ENCODE data around the gene PGS1. TPM values are rescaled to one million over a fixed set of nuclear protein-coding genes. Genes with fewer than 3 reads are reported as not detected.

Gene PGS1
- total RNA-seq, 1 donor from 2014 or later: 45.2 TPM

GRCh38 chr17:78396441-78397337 lies 18.2 kb downstream of the PGS1 start:
- H3K9me3 ChIP-seq (ENCODE audit: low read depth): no peaks in the 10 kb centered on the region
- peaks cover 50% of the 10 kb centered on the region for H3K79me2 ChIP-seq (ENCODE audit: low read depth)
- H3K9ac ChIP-seq: no peak overlapping the region
- no peaks in the 10 kb centered on the region for H3K36me3 ChIP-seq
- H3K4me1 ChIP-seq: no peaks in the 10 kb centered on the region
- no peak for DNase-seq (ENCODE audit: low spot score)
- no peak overlapping the region for H3K27ac Mint-ChIP-seq
- H4K20me1 ChIP-seq (ENCODE audit: low read depth): peaks cover 37% of the 10 kb centered on the region
- H3K4me3 Mint-ChIP-seq: no peak overlapping the region
- no peaks in the 10 kb centered on the region for H3K9me3 Mint-ChIP-seq
- H3K36me3 Mint-ChIP-seq: peaks cover 36% of the 10 kb centered on the region
- no peak overlapping the region for H2AFZ ChIP-seq (replicated peaks)
- H3K4me2 ChIP-seq: no peak overlapping the region
- no peak overlapping the region for H3K4me3 ChIP-seq
- no peaks in the 10 kb centered on the region for H3F3A ChIP-seq (ENCODE audit: low read depth)
- peaks cover 2% of the 10 kb centered on the region for H3K27me3 Mint-ChIP-seq (ENCODE audit: insufficient read depth, low read depth)
- H3K27ac ChIP-seq: no peak overlapping the region
- TF ChIP-seq CTCF (IDR thresholded peaks at IDR 0.05) (no peak), EZH2 (IDR thresholded peaks at IDR 0.05) (no peak), EZH2phosphoT487 (IDR thresholded peaks at IDR 0.05) (no peak)
- H3K27me3 ChIP-seq: no peaks in the 10 kb centered on the region
- H3K4me1 Mint-ChIP-seq: no peaks in the 10 kb centered on the region

- Mint-ChIP-seq H3K4me3 (no peak overlapping the region), H3K27ac (no peak overlapping the region), H3K36me3 (peaks cover 39% of the 10 kb centered on the region), H3K4me1 (no peaks in the 10 kb centered on the region), H3K9me3 (no peaks in the 10 kb centered on the region), H3K27me3 (ENCODE audit: insufficient read depth, low read depth) (peaks cover 2% of the 10 kb centered on the region)
- H3K9me3 ChIP-seq (ENCODE audit: low read depth): no peaks in the 10 kb centered on the region
- no peaks in the 10 kb centered on the region for H3K27me3 ChIP-seq
- H3K4me1 ChIP-seq: no peaks in the 10 kb centered on the region
- no peak for DNase-seq (ENCODE audit: low spot score)
- H3K9ac ChIP-seq: no peak overlapping the region
- H2AFZ ChIP-seq (replicated peaks): no peak overlapping the region
- H4K20me1 ChIP-seq (ENCODE audit: low read depth): peaks cover 27% of the 10 kb centered on the region
- H3K36me3 ChIP-seq: no peaks in the 10 kb centered on the region
- H3K79me2 ChIP-seq (ENCODE audit: low read depth): peaks cover 39% of the 10 kb centered on the region
- no peak overlapping the region for H3K4me2 ChIP-seq
- no peak overlapping the region for H3K4me3 ChIP-seq
- H3K27ac ChIP-seq: no peak overlapping the region
- TF ChIP-seq EZH2phosphoT487 (IDR thresholded peaks at IDR 0.05): no peak
- TF ChIP-seq CTCF (IDR thresholded peaks at IDR 0.05): no peak
- TF ChIP-seq EZH2 (IDR thresholded peaks at IDR 0.05): no peak
- no peaks in the 10 kb centered on the region for H3F3A ChIP-seq (ENCODE audit: low read depth)
Measured at GRCh38 chr17:78397681-78398101, 19.2 kb downstream of the PGS1 start.

DNA sequence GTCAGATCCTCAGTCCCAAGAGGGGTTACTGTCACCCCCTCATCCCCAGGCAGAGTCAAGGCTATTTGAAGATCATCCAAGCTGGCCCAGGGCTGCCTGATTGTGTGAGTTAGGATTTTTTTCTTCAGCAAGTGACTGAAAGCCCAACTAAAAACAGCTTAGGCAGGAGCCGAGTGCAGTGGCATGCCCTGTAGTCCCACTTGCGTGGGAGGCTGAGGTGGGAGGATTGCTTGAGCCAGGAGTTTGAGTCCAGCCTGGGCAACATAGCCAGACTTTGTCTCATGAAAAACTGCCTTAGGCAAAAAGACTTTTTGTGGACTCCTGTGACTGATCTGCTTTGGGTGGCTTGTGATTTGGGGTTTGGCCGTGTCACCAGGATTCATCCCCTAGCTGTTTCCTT lies 19.9 kb downstream of the PGS1 start:
- DNase-seq (ENCODE audit: low spot score): no peak
- Histone ChIP-seq H4K20me1 (ENCODE audit: low read depth) (peaks cover 24% of the 10 kb centered on the region), H3K27ac (no peak overlapping the region), H3K79me2 (ENCODE audit: low read depth) (peaks cover 36% of the 10 kb centered on the region), H3F3A (ENCODE audit: low read depth) (no peaks in the 10 kb centered on the region), H2AFZ (replicated peaks) (no peak overlapping the region), H3K4me3 (no peak overlapping the region), H3K4me1 (no peaks in the 10 kb centered on the region), H3K9me3 (ENCODE audit: low read depth) (no peaks in the 10 kb centered on the region), H3K4me2 (no peak overlapping the region), H3K27me3 (no peaks in the 10 kb centered on the region), H3K36me3 (no peaks in the 10 kb centered on the region), H3K9ac (no peak overlapping the region)
- Mint-ChIP-seq H3K4me3 (no peak overlapping the region), H3K9me3 (no peaks in the 10 kb centered on the region), H3K36me3 (peaks cover 38% of the 10 kb centered on the region), H3K4me1 (no peaks in the 10 kb centered on the region), H3K27ac (no peak overlapping the region), H3K27me3 (ENCODE audit: insufficient read depth, low read depth) (peaks cover 2% of the 10 kb centered on the region)
- no peak for TF ChIP-seq EZH2 (IDR thresholded peaks at IDR 0.05)
- no peak for TF ChIP-seq CTCF (IDR thresholded peaks at IDR 0.05)
